CD14-positive monocyte (primary cell): ENCODE data around the gene FAM184A. TPM values are rescaled to one million over a fixed set of nuclear protein-coding genes. Genes with fewer than 3 reads are reported as not detected.

ENCODE experiments used
- DNase-seq, 3 donors: peaks; one replicate each; pipeline ENCODE4 v3.0.0-alpha.2; 2011 to 2022
- H2AFZ ChIP-seq: 2 replicates; pipeline ENCODE4 v1.6.0; 2012; ENCODE audit warnings: mild to moderate bottlenecking, low read depth, low read length, inconsistent platforms; ENCODE audit not compliant: insufficient read depth, poor library complexity, severe bottlenecking
- H3K27ac ChIP-seq, 2 donors: 1 replicate in 1 of 2; 2 replicates in 1 of 2; pipeline ENCODE4 v1.5.1; 2012 to 2013; ENCODE audit warnings: low read length in 2 of 2, control low read depth in 1 of 2, inconsistent platforms in 1 of 2, low read depth in 1 of 2, mild to moderate bottlenecking in 1 of 2
- H3K27me3 ChIP-seq, 2 donors: one replicate each; pipeline versions ENCODE4 v1.6.0 to v1.6.1; 2011 to 2013; ENCODE audit warnings: low read length in 2 of 2; ENCODE audit not compliant: control insufficient read depth in 2 of 2, insufficient read depth in 2 of 2
- H3K36me3 ChIP-seq, 2 donors: replicated peaks in 1 of 2; 1 replicate in 1 of 2; 2 replicates in 1 of 2; pipeline versions ENCODE4 v1.5.1 to v1.6.1; 2012 to 2013; ENCODE audit warnings: low read length in 2 of 2, control low read depth in 1 of 2, inconsistent platforms in 1 of 2, mild to moderate bottlenecking in 1 of 2; ENCODE audit not compliant: insufficient read depth in 2 of 2, control insufficient read depth in 1 of 2
- H3K4me1 ChIP-seq, 2 donors: 1 replicate in 1 of 2; 2 replicates in 1 of 2; pipeline versions ENCODE4 v1.5.1 to v1.6.1; 2012 to 2013; ENCODE audit warnings: low read length in 2 of 2, control low read depth in 1 of 2, inconsistent platforms in 1 of 2, mild to moderate bottlenecking in 1 of 2, moderate library complexity in 1 of 2; ENCODE audit not compliant: insufficient read depth in 2 of 2, control insufficient read depth in 1 of 2
- H3K4me2 ChIP-seq: replicated peaks from 2 replicates; pipeline ENCODE3; 2012; ENCODE audit warnings: low read length, moderate library complexity, mild to moderate bottlenecking; ENCODE audit not compliant: poor library complexity, severe bottlenecking; ENCODE audit errors: extremely low read depth
- H3K4me3 ChIP-seq, 3 experiments: fragments of 200-600 bp in 1 of 3; sonication (generic) in 1 of 3; replicated peaks in 1 of 3; 1 replicate in 2 of 3; 2 replicates in 1 of 3; pipeline ENCODE4 v1.5.1; 2011 to 2013; ENCODE audit warnings: low read length in 3 of 3, mild to moderate bottlenecking in 3 of 3, control low read depth in 2 of 3, low read depth in 2 of 3, inconsistent platforms in 1 of 3, moderate library complexity in 1 of 3
- H3K79me2 ChIP-seq: 2 replicates; pipeline ENCODE4 v1.6.0; 2012; ENCODE audit warnings: mild to moderate bottlenecking, control low read depth, inconsistent platforms, low read length, moderate library complexity; ENCODE audit not compliant: insufficient read depth
- H3K9ac ChIP-seq: 2 replicates; pipeline ENCODE4 v1.6.0; 2017; ENCODE audit warnings: low read length, mild to moderate bottlenecking; ENCODE audit not compliant: insufficient read depth, poor library complexity, severe bottlenecking
- H3K9me3 ChIP-seq, 2 donors: replicated peaks in 1 of 2; 1 replicate in 1 of 2; 2 replicates in 1 of 2; pipeline versions ENCODE4 v1.5.1 to v1.6.1; 2012 to 2013; ENCODE audit warnings: low read length in 2 of 2, control low read depth in 1 of 2; ENCODE audit not compliant: control insufficient read depth in 1 of 2, insufficient read depth in 1 of 2
- H4K20me1 ChIP-seq: 2 replicates; pipeline ENCODE4 v1.6.0; 2012; ENCODE audit warnings: mild to moderate bottlenecking, low read length, control low read depth, moderate library complexity; ENCODE audit not compliant: insufficient read depth
- H3K27ac Mint-ChIP-seq, 7 donors: one replicate each; pipeline ENCODE4 v1.8.0; 2020; ENCODE audit warnings: mild to moderate bottlenecking in 7 of 7, mixed read lengths in 7 of 7, moderate library complexity in 6 of 7, inconsistent platforms in 2 of 7
- H3K27me3 Mint-ChIP-seq, 3 donors: one replicate each; pipeline ENCODE4 v1.8.0; 2021 to 2022; ENCODE audit warnings: low read depth in 3 of 3, mild to moderate bottlenecking in 3 of 3, mixed read lengths in 3 of 3, moderate library complexity in 3 of 3, inconsistent platforms in 1 of 3
- H3K36me3 Mint-ChIP-seq, 2 donors: one replicate each; pipeline ENCODE4 v1.8.0; 2020; ENCODE audit warnings: mixed read lengths in 2 of 2, inconsistent platforms in 1 of 2, mild to moderate bottlenecking in 1 of 2
- H3K4me1 Mint-ChIP-seq: one replicate; pipeline ENCODE4 v1.8.0; 2020; ENCODE audit warnings: mild to moderate bottlenecking, mixed read lengths
- H3K4me3 Mint-ChIP-seq, 2 donors: one replicate each; pipeline ENCODE4 v1.8.0; 2020; ENCODE audit warnings: mild to moderate bottlenecking in 2 of 2, mixed read lengths in 2 of 2, moderate library complexity in 1 of 2
- H3K9me3 Mint-ChIP-seq, 7 donors: one replicate each; pipeline ENCODE4 v1.8.0; 2020 to 2022; ENCODE audit warnings: mixed read lengths in 7 of 7, mild to moderate bottlenecking in 6 of 7, moderate library complexity in 6 of 7, inconsistent platforms in 2 of 7
- CTCF ChIP-seq: fragments of 200-600 bp; IDR thresholded peaks from one replicate; pipeline ENCODE4 v1.8.0; 2022; ENCODE audit warnings: antibody characterized with exemption, mild to moderate bottlenecking
- WGBS: methylation state at CpG from one replicate; pipeline ENCODE4 v1.1.5; 2013; ENCODE audit warnings: missing lambda C conversion rate; ENCODE audit not compliant: insufficient coverage; 5-methylcytosine and 5-hydroxymethylcytosine counted together
- intact Hi-C, 2 donors: fragments of 100-400 bp; cut with micrococcal nuclease; formaldehyde crosslinking; loops; one replicate each; pipeline versions ENCODE4 v1.15.0 to v1.15.1; 2023
- polyA plus RNA-seq, 3 donors: library from polyadenylated mRNA; depleted of rRNA in 1 of 3; unstranded in 2 of 3; stranded (reverse) in 1 of 3; fragments of 300-500 nt in 2 of 3; fragments of >200 nt in 1 of 3; fragmentation: Illumina TruSeq in 2 of 3; gene quantifications; 1 replicate in 2 of 3; 2 replicates in 1 of 3; pipeline ENCODE4 v1.2.3, GENCODE V29; 2012 to 2021

Gene FAM184A
- polyA plus RNA-seq, 3 donors: not detected

- Histone ChIP-seq H3K4me2 (no peak overlapping the region), H4K20me1 (no peaks in the 10 kb centered on the region), H3K27ac (no peak overlapping the region), H3K27me3 (peaks cover 15 to 21% of the 10 kb centered on the region in 2 donors), H3K79me2 (no peaks in the 10 kb centered on the region), H3K4me1 (peaks cover 6 to 9% of the 10 kb centered on the region in 2 donors), H2AFZ (peak overlapping the region; percentile 29), H3K9me3 (no peaks in the 10 kb centered on the region), H3K9ac (no peak overlapping the region), H3K36me3 (no peaks in the 10 kb centered on the region), H3K4me3 (no peak overlapping the region)
- Mint-ChIP-seq H3K4me1 (peaks cover 8% of the 10 kb centered on the region), H3K27ac (no peak overlapping the region), H3K36me3 (no peaks in the 10 kb centered on the region), H3K4me3 (no peak overlapping the region), H3K9me3 (no peaks in the 10 kb centered on the region), H3K27me3 (peaks cover 20 to 26% (median 20%) of the 10 kb centered on the region in 3 donors)
- no peak for DNase-seq
- WGBS: 100% methylated on average over 2 of the region's 4 CpGs
- intact Hi-C loops: no loop called here
- no peak for TF ChIP-seq CTCF
Measured at GRCh38 chr6:119073307-119074051, 5.0 kb downstream of the FAM184A start.

GRCh38 chr6:119071576-119071975 lies 6.9 kb downstream of the FAM184A start:
- intact Hi-C loops: no loop called here
- no peaks in the 10 kb centered on the region for H3K36me3 Mint-ChIP-seq

More at GRCh38 chr6:119071576-119071975, 6.9 kb downstream of the FAM184A start:
- no CpG with 5 or more reads among the region's 2 CpGs for WGBS
- H3K4me1 ChIP-seq: no peaks in the 10 kb centered on the region
- no peaks in the 10 kb centered on the region for H3K79me2 ChIP-seq
- Mint-ChIP-seq H3K27ac (no peak overlapping the region), H3K4me1 (no peaks in the 10 kb centered on the region), H3K9me3 (no peaks in the 10 kb centered on the region), H3K4me3 (no peak overlapping the region), H3K27me3 (peaks cover 7 to 8% (median 7%) of the 10 kb centered on the region in 3 donors)
- H4K20me1 ChIP-seq: no peaks in the 10 kb centered on the region
- DNase-seq: no peak
- no peak overlapping the region for H3K27ac ChIP-seq
- H3K4me3 ChIP-seq: no peak overlapping the region
- no peaks in the 10 kb centered on the region for H3K36me3 ChIP-seq
- peaks cover 2 to 5% of the 10 kb centered on the region in 2 donors for H3K27me3 ChIP-seq
- H2AFZ ChIP-seq: no peak overlapping the region
- TF ChIP-seq CTCF: no peak
- H3K9ac ChIP-seq: no peak overlapping the region
- H3K9me3 ChIP-seq: no peaks in the 10 kb centered on the region
- H3K4me2 ChIP-seq: no peak overlapping the region
